Breast epithelium (tissue), 4 donors: ENCODE results near the gene SLC39A7. TPM values are rescaled to one million over a fixed set of nuclear protein-coding genes. Genes with fewer than 3 reads are reported as not detected.

ENCODE experiments used
- DNase-seq, 2 donors: peaks; one replicate each; pipeline ENCODE4 v3.0.0-alpha.2; 2019; ENCODE audit warnings: low spot score in 2 of 2
- H3K27ac ChIP-seq, 2 donors: fragments of 200-600 bp; sonication (generic) in 1 of 2; one replicate each; pipeline ENCODE4 v1.5.1; 2016 to 2019; ENCODE audit warnings: mild to moderate bottlenecking in 1 of 2
- H3K27me3 ChIP-seq, 2 donors: fragments of 200-600 bp; sonication (generic) in 1 of 2; one replicate each; pipeline versions ENCODE4 v1.5.1 to v1.6.0; 2017 to 2019; ENCODE audit warnings: control low read depth in 1 of 2, mild to moderate bottlenecking in 1 of 2
- H3K36me3 ChIP-seq: fragments of 200-600 bp; one replicate; pipeline ENCODE4 v1.5.1; 2019
- H3K4me1 ChIP-seq, 2 donors: fragments of 200-600 bp; sonication (generic); one replicate each; pipeline ENCODE4 v1.5.1; 2016 to 2019; ENCODE audit warnings: control low read depth in 1 of 2
- H3K4me3 ChIP-seq, 3 donors: fragments of 200-600 bp; sonication (generic); 1 replicate in 2 of 3; 2 replicates in 1 of 3; pipeline ENCODE4 v1.5.1; 2016 to 2019; ENCODE audit warnings: mild to moderate bottlenecking in 3 of 3, moderate library complexity in 2 of 3
- H3K9me3 ChIP-seq, 2 donors: fragments of 200-600 bp; sonication (generic) in 1 of 2; one replicate each; pipeline ENCODE4 v1.5.1; 2016 to 2019; ENCODE audit warnings: control low read depth in 1 of 2
- POLR2A ChIP-seq: fragments of 450-650 bp; IDR thresholded peaks from one replicate; pipeline ENCODE4 v1.6.1; 2016; ENCODE audit warnings: antibody characterized with exemption, mild to moderate bottlenecking, moderate library complexity
- POLR2AphosphoS5 ChIP-seq, 3 donors: sonication (generic); formaldehyde crosslinking; IDR thresholded peaks; one replicate each; pipeline ENCODE4 v1.6.1; 2017; ENCODE audit warnings: antibody characterized with exemption in 3 of 3
- intact Hi-C: fragments of 100-400 bp; cut with DNase I; formaldehyde crosslinking; loops from one replicate; pipeline ENCODE4 v1.15.1; 2023; ENCODE audit warnings: low total_unique reads
- total RNA-seq, 3 donors: library from RNA; depleted of rRNA; stranded (reverse); fragments of >200 nt; gene quantifications; one replicate each; pipeline ENCODE4 v1.1.0, GENCODE V29; 2016
- TF ChIP-seq, protein P1 (sequence below), 3 donors: fragments of 450-650 bp; IDR thresholded peaks; one replicate each; pipeline ENCODE4 v1.5.1; 2016 to 2017; ENCODE audit warnings: antibody characterized with exemption in 3 of 3, mild to moderate bottlenecking in 3 of 3, moderate library complexity in 3 of 3

SLC39A7 gene
- total RNA-seq, 3 donors from 2014 or later = 55.0 to 79.3 (median 74.1) TPM

DNA sequence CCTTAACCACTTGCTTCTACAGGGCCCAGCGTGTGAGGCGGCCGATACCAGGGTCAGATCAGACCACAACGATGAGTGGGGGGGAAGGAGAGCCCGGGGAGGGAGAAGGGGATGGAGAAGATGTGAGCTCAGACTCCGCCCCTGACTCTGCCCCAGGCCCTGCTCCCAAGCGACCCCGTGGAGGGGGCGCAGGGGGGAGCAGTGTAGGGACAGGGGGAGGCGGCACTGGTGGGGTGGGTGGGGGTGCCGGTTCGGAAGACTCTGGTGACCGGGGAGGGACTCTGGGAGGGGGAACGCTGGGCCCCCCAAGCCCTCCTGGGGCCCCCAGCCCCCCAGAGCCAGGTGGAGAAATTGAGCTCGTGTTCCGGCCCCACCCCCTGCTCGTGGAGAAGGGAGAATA is 10.5 kb downstream of the SLC39A7 start:
- intact Hi-C loops = no loop called here
- no peaks in the 10 kb centered on the region for H3K27me3 ChIP-seq
- no peak for DNase-seq
- H3K36me3 ChIP-seq = no peaks in the 10 kb centered on the region
- no peak overlapping the region for H3K4me3 ChIP-seq
- TF ChIP-seq POLR2A = no peak
- TF ChIP-seq, protein P1, sequence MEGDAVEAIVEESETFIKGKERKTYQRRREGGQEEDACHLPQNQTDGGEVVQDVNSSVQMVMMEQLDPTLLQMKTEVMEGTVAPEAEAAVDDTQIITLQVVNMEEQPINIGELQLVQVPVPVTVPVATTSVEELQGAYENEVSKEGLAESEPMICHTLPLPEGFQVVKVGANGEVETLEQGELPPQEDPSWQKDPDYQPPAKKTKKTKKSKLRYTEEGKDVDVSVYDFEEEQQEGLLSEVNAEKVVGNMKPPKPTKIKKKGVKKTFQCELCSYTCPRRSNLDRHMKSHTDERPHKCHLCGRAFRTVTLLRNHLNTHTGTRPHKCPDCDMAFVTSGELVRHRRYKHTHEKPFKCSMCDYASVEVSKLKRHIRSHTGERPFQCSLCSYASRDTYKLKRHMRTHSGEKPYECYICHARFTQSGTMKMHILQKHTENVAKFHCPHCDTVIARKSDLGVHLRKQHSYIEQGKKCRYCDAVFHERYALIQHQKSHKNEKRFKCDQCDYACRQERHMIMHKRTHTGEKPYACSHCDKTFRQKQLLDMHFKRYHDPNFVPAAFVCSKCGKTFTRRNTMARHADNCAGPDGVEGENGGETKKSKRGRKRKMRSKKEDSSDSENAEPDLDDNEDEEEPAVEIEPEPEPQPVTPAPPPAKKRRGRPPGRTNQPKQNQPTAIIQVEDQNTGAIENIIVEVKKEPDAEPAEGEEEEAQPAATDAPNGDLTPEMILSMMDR (IDR thresholded peaks at IDR 0.05) = no peak
- TF ChIP-seq POLR2AphosphoS5 (IDR thresholded peaks at IDR 0.05) = no peak
- H3K27ac ChIP-seq = no peak overlapping the region
- peaks cover 5 to 6% of the 10 kb centered on the region in 2 donors for H3K4me1 ChIP-seq
- no peaks in the 10 kb centered on the region for H3K9me3 ChIP-seq

DNA sequence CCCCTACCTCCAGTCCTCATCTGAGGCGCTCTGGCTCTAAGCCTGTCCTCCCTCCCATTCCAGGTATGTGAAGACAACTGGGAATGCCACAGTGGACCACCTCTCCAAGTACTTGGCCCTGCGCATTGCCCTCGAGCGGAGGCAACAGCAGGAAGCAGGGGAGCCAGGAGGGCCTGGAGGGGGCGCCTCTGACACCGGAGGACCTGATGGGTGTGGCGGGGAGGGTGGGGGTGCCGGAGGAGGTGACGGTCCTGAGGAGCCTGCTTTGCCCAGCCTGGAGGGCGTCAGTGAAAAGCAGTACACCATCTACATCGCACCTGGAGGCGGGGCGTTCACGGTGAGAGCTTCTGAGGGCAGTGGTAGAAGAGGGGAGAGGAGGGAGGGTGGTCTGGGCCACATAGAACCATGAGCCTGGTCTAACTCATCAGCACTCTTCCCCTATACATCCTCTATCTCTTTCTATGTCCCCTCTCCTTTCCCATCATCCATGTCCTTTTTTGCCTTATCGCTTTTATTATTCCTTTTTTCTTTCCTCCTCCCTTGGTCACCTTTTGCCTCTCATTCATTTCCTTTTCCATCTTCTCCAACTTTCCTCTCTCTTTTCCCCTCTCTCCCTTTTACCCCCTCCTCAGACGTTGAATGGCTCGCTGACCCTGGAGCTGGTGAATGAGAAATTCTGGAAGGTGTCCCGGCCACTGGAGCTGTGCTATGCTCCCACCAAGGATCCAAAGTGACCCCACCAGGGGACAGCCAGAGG is 11.2 kb downstream of the SLC39A7 start:
- peaks cover 5 to 6% of the 10 kb centered on the region in 2 donors for H3K4me1 ChIP-seq
- TF ChIP-seq POLR2A (no peak), POLR2AphosphoS5 (IDR thresholded peaks at IDR 0.05) (no peak)
- TF ChIP-seq, protein P1 (IDR thresholded peaks at IDR 0.05) = no peak
- H3K27ac ChIP-seq = no peak overlapping the region
- no peak for DNase-seq
- no peaks in the 10 kb centered on the region for H3K27me3 ChIP-seq
- no peaks in the 10 kb centered on the region for H3K36me3 ChIP-seq
- H3K4me3 ChIP-seq = no peak overlapping the region
- intact Hi-C loops = no loop called here
- H3K9me3 ChIP-seq = no peaks in the 10 kb centered on the region

DNA sequence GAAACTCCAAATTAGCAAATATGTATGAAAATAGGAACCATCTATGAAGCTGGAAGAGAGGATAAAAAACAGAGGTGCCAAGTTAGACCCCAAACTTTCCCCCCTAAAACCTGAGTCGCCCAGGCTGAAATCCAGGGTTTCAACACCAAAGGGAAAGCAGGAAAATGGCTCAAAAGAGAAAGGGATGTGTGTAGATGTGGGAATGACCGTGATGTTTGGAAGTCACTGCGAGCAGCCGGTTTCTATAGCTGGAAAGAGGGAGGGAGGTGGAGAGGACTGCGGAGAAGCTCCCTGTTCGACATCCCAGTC is 12.1 kb downstream of the SLC39A7 start:
- no peak for TF ChIP-seq POLR2AphosphoS5 (IDR thresholded peaks at IDR 0.05)
- TF ChIP-seq, protein P1 (IDR thresholded peaks at IDR 0.05) = no peak
- no peak for TF ChIP-seq POLR2A
- Histone ChIP-seq H3K9me3 (no peaks in the 10 kb centered on the region), H3K4me3 (peak overlapping the region; percentile 44 to 65 (median 55)), H3K27ac (no peak overlapping the region), H3K27me3 (no peaks in the 10 kb centered on the region), H3K36me3 (no peaks in the 10 kb centered on the region), H3K4me1 (no peaks in the 10 kb centered on the region)
- intact Hi-C loops = no loop called here
- DNase-seq = no peak

DNA sequence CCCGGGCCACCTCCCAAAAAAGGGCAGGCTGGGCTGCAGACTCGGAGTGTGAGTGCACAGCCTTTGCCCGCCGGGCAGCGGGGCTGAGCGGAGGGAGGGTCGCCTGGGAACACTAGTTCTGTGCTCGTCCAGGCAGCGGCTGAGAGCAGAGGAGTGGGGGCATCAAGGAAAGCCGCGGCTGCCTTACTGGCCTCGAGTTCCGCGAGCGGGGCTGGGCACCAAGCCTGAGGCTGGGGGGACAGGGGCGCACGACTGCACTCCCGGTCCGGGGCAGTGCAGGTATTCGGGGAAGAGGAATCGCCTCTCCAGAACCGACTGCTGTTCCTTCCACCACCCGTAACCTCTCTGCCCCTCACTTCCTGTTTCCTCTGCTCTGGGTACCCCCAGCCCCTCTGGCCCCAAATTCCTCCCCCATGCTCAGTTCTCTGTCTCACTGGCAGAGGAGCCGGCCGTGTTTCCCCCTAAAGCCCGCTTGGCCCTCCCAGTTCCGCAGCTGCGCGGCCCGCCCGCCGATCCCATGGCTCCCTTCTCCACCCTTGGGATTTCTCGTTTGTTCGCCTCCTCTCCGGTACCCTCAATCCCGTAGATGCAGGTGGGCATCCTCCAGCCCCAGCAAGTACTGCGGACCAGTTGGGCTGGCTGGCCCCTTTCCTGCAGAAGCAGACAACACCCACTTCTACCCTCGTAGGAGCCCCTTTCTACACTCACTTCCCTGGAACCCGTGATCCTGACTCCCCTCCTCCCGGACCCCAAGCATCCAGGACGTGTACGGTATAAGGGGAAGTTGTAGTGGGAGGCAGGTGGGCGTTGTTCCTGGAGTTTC is 12.7 kb downstream of the SLC39A7 start:
- Histone ChIP-seq H3K4me1 (no peaks in the 10 kb centered on the region), H3K27ac (peak overlapping the region in 1 of 2 donors; percentile 25), H3K9me3 (no peaks in the 10 kb centered on the region), H3K4me3 (peak overlapping the region; percentile 44 to 65 (median 55)), H3K27me3 (no peaks in the 10 kb centered on the region), H3K36me3 (no peaks in the 10 kb centered on the region)
- no peak for DNase-seq
- intact Hi-C loops = no loop called here
- TF ChIP-seq, protein P1 (IDR thresholded peaks at IDR 0.05) = no peak
- no peak for TF ChIP-seq POLR2AphosphoS5 (IDR thresholded peaks at IDR 0.05)
- no peak for TF ChIP-seq POLR2A

DNA sequence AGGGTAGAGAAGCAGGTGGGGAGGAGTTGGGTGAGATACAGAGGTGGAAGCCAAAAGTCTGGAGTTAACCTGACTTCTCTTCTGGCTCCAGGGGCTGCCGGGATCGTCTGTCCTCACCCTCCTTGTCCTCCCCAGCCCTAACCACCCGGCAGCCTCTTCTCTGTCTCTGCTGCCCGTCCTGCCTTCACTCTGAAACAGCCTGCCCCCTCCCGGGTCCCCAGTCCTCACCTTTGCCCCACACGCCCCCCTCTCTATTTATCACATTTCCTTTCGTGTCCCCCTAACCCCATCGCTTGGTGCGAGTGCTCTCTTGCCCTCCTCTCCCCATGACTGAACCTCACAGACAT is 13.3 kb downstream of the SLC39A7 start:
- Histone ChIP-seq H3K4me1 (no peaks in the 10 kb centered on the region), H3K27me3 (no peaks in the 10 kb centered on the region), H3K36me3 (no peaks in the 10 kb centered on the region), H3K27ac (peak overlapping the region in 1 of 2 donors; percentile 25), H3K9me3 (no peaks in the 10 kb centered on the region), H3K4me3 (peak overlapping the region; percentile 44 to 65 (median 55))
- no peak for DNase-seq
- intact Hi-C loops = no loop called here
- TF ChIP-seq, protein P1 (IDR thresholded peaks at IDR 0.05) = no peak
